HG03469 (cell line): ENCODE results near the gene CFAP119.

Experiments used
- ATAC-seq: cut with Tn5 transposase; IDR thresholded peaks from one replicate; pipeline ENCODE4 v1.9.1; 2021; ENCODE audit warnings: mild to moderate bottlenecking, moderate library complexity, moderate number of reproducible peaks; ENCODE audit not compliant: unreplicated experiment

The CFAP119 gene

GRCh38 chr16:30782486-30783279 is 20.8 kb upstream of the CFAP119 start:
- no peak for ATAC-seq

GRCh38 chr16:30780549-30780948 is 18.7 kb upstream of the CFAP119 start:
- no peak for ATAC-seq

- no peak for ATAC-seq
Measured at GRCh38 chr16:30780021-30780420, 18.2 kb upstream of the CFAP119 start.

GRCh38 chr16:30779596-30779995 is 17.7 kb upstream of the CFAP119 start:
- no peak for ATAC-seq

- no peak for ATAC-seq
Measured at GRCh38 chr16:30778549-30779244, 16.8 kb upstream of the CFAP119 start.

- ATAC-seq, result no peak
Measured at GRCh38 chr16:30777591-30778297, 15.9 kb upstream of the CFAP119 start.

- no peak for ATAC-seq
Measured at GRCh38 chr16:30775392-30776188, 13.7 kb upstream of the CFAP119 start.

- no peak for ATAC-seq
Measured at GRCh38 chr16:30775131-30775391, 13.2 kb upstream of the CFAP119 start.

- no peak for ATAC-seq
Measured at GRCh38 chr16:30774367-30775130, 12.7 kb upstream of the CFAP119 start.

- ATAC-seq, result no peak
Measured at GRCh38 chr16:30773826-30774225, 12.0 kb upstream of the CFAP119 start.

- no peak for ATAC-seq
Measured at GRCh38 chr16:30771726-30772125, 9.9 kb upstream of the CFAP119 start.

GRCh38 chr16:30769379-30770089 is 7.7 kb upstream of the CFAP119 start:
- ATAC-seq, result no peak

- ATAC-seq, result no peak
Measured at GRCh38 chr16:30768583-30769181, 6.8 kb upstream of the CFAP119 start.

GRCh38 chr16:30767767-30768465 is 6.1 kb upstream of the CFAP119 start:
- ATAC-seq, result no peak

- ATAC-seq, result no peak
Measured at GRCh38 chr16:30766933-30767284, 5.0 kb upstream of the CFAP119 start.

- ATAC-seq, result no peak
Measured at GRCh38 chr16:30766206-30766932, 4.5 kb upstream of the CFAP119 start.

GRCh38 chr16:30764816-30765465 is 3.1 kb upstream of the CFAP119 start:
- ATAC-seq, result no peak

GRCh38 chr16:30764086-30764485 is 2.2 kb upstream of the CFAP119 start:
- ATAC-seq, result no peak
